Epidermal melanocyte (primary cell): Measurements from ENCODE around the gene SSTR5.
"Not testable (repeated sequence)": the region's sequence is repeated elsewhere in the genome, so short reads cannot be mapped to it uniquely, and the experiment has no call there.

Experiments
- DNase-seq: peaks from one replicate; pipeline ENCODE4 v3.0.0; 2011; ENCODE audit warnings: low spot score; ENCODE audit not compliant: insufficient read length

SSTR5 gene

GRCh38 chr16:1072526-1073261 is at the start of gene SSTR5:
Gene SSTR5 (plus strand): TSS chr16:1072747. CDS start chr16:1078869, 6,122 bp downstream.
- DNase-seq, result no peak

- DNase-seq, result no peak
Observed at GRCh38 chr16:1024138-1024537, 48.4 kb upstream of the SSTR5 start.

GRCh38 chr16:1025183-1025809 is 47.3 kb upstream of the SSTR5 start:
- not testable (repeated sequence) for DNase-seq

GRCh38 chr16:1026057-1026783 is 46.3 kb upstream of the SSTR5 start:
- no peak for DNase-seq

GRCh38 chr16:1026784-1027500 is 45.6 kb upstream of the SSTR5 start:
- peak; percentile 35 for DNase-seq

- no peak for DNase-seq
Observed at GRCh38 chr16:1027501-1027815, 45.1 kb upstream of the SSTR5 start.

- no peak for DNase-seq
Observed at GRCh38 chr16:1028056-1028455, 44.5 kb upstream of the SSTR5 start.

GRCh38 chr16:1028524-1029258 is 43.9 kb upstream of the SSTR5 start:
- DNase-seq, result no peak

- no peak for DNase-seq
Observed at GRCh38 chr16:1029259-1029545, 43.3 kb upstream of the SSTR5 start.

- no peak for DNase-seq
Observed at GRCh38 chr16:1030473-1030901, 42.1 kb upstream of the SSTR5 start.

- DNase-seq, result no peak
Observed at GRCh38 chr16:1031666-1032065, 40.9 kb upstream of the SSTR5 start.

GRCh38 chr16:1032607-1033006 is 39.9 kb upstream of the SSTR5 start:
- no peak for DNase-seq

- DNase-seq, result no peak
Observed at GRCh38 chr16:1033128-1033679, 39.3 kb upstream of the SSTR5 start.

GRCh38 chr16:1034230-1035065 is 38.1 kb upstream of the SSTR5 start:
- DNase-seq, result no peak

GRCh38 chr16:1035066-1035415 is 37.5 kb upstream of the SSTR5 start:
- DNase-seq, result no peak

- no peak for DNase-seq
Observed at GRCh38 chr16:1036166-1036565, 36.4 kb upstream of the SSTR5 start.

- DNase-seq, result no peak
Observed at GRCh38 chr16:1036726-1037393, 35.7 kb upstream of the SSTR5 start.

- no peak for DNase-seq
Observed at GRCh38 chr16:1037394-1038257, 34.9 kb upstream of the SSTR5 start.

GRCh38 chr16:1038932-1039331 is 33.6 kb upstream of the SSTR5 start:
- DNase-seq, result no peak
